Breast epithelium (tissue), 4 donors: ENCODE data around the gene BOLA2B. TPM values are rescaled to one million over a fixed set of nuclear protein-coding genes. Genes with fewer than 3 reads are reported as not detected.
A peak's percentile ranks its signal among the peaks of the same experiment; 100 is the strongest.
"Not testable (repeated sequence)": the region's sequence is repeated elsewhere in the genome, so short reads cannot be mapped to it uniquely, and the experiment has no call there.

Source experiments
- DNase-seq, 2 donors: peaks; one replicate each; pipeline ENCODE4 v3.0.0-alpha.2; 2019; ENCODE audit warnings: low spot score in 2 of 2
- H3K27ac ChIP-seq, 2 donors: fragments of 200-600 bp; sonication (generic) in 1 of 2; one replicate each; pipeline ENCODE4 v1.5.1; 2016 to 2019; ENCODE audit warnings: mild to moderate bottlenecking in 1 of 2
- H3K27me3 ChIP-seq, 2 donors: fragments of 200-600 bp; sonication (generic) in 1 of 2; one replicate each; pipeline versions ENCODE4 v1.5.1 to v1.6.0; 2017 to 2019; ENCODE audit warnings: control low read depth in 1 of 2, mild to moderate bottlenecking in 1 of 2
- H3K36me3 ChIP-seq: fragments of 200-600 bp; one replicate; pipeline ENCODE4 v1.5.1; 2019
- H3K4me1 ChIP-seq, 2 donors: fragments of 200-600 bp; sonication (generic); one replicate each; pipeline ENCODE4 v1.5.1; 2016 to 2019; ENCODE audit warnings: control low read depth in 1 of 2
- H3K4me3 ChIP-seq, 3 donors: fragments of 200-600 bp; sonication (generic); 1 replicate in 2 of 3; 2 replicates in 1 of 3; pipeline ENCODE4 v1.5.1; 2016 to 2019; ENCODE audit warnings: mild to moderate bottlenecking in 3 of 3, moderate library complexity in 2 of 3
- H3K9me3 ChIP-seq, 2 donors: fragments of 200-600 bp; sonication (generic) in 1 of 2; one replicate each; pipeline ENCODE4 v1.5.1; 2016 to 2019; ENCODE audit warnings: control low read depth in 1 of 2
- POLR2A ChIP-seq: fragments of 450-650 bp; IDR thresholded peaks from one replicate; pipeline ENCODE4 v1.6.1; 2016; ENCODE audit warnings: antibody characterized with exemption, mild to moderate bottlenecking, moderate library complexity
- POLR2AphosphoS5 ChIP-seq, 3 donors: sonication (generic); formaldehyde crosslinking; IDR thresholded peaks; one replicate each; pipeline ENCODE4 v1.6.1; 2017; ENCODE audit warnings: antibody characterized with exemption in 3 of 3
- intact Hi-C: fragments of 100-400 bp; cut with DNase I; formaldehyde crosslinking; loops from one replicate; pipeline ENCODE4 v1.15.1; 2023; ENCODE audit warnings: low total_unique reads
- total RNA-seq, 3 donors: library from RNA; depleted of rRNA; stranded (reverse); fragments of >200 nt; gene quantifications; one replicate each; pipeline ENCODE4 v1.1.0, GENCODE V29; 2016
- TF ChIP-seq, protein P1 (sequence below), 3 donors: fragments of 450-650 bp; IDR thresholded peaks; one replicate each; pipeline ENCODE4 v1.5.1; 2016 to 2017; ENCODE audit warnings: antibody characterized with exemption in 3 of 3, mild to moderate bottlenecking in 3 of 3, moderate library complexity in 3 of 3

BOLA2B gene
- total RNA-seq, 3 donors from 2014 or later: 125 to 267 (median 258) TPM

GRCh38 chr16:30191158-30191557 is 2.3 kb downstream of the BOLA2B start:
- H3K36me3 ChIP-seq, H3K27ac ChIP-seq, intact Hi-C loops, H3K4me3 ChIP-seq, H3K9me3 ChIP-seq, DNase-seq, H3K4me1 ChIP-seq, H3K27me3 ChIP-seq: not testable (repeated sequence)

- no peaks in the 10 kb centered on the region for H3K27me3 ChIP-seq
- H3K36me3 ChIP-seq: no peaks in the 10 kb centered on the region
- no peak overlapping the region for H3K4me3 ChIP-seq
- TF ChIP-seq POLR2A (no peak), POLR2AphosphoS5 (IDR thresholded peaks at IDR 0.05) (no peak)
- TF ChIP-seq, protein P1, sequence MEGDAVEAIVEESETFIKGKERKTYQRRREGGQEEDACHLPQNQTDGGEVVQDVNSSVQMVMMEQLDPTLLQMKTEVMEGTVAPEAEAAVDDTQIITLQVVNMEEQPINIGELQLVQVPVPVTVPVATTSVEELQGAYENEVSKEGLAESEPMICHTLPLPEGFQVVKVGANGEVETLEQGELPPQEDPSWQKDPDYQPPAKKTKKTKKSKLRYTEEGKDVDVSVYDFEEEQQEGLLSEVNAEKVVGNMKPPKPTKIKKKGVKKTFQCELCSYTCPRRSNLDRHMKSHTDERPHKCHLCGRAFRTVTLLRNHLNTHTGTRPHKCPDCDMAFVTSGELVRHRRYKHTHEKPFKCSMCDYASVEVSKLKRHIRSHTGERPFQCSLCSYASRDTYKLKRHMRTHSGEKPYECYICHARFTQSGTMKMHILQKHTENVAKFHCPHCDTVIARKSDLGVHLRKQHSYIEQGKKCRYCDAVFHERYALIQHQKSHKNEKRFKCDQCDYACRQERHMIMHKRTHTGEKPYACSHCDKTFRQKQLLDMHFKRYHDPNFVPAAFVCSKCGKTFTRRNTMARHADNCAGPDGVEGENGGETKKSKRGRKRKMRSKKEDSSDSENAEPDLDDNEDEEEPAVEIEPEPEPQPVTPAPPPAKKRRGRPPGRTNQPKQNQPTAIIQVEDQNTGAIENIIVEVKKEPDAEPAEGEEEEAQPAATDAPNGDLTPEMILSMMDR (IDR thresholded peaks at IDR 0.05): no peak
- intact Hi-C loops: no loop called here
- no peaks in the 10 kb centered on the region for H3K9me3 ChIP-seq
- H3K27ac ChIP-seq: no peak overlapping the region
- no peaks in the 10 kb centered on the region for H3K4me1 ChIP-seq
- DNase-seq: no peak
Measured at GRCh38 chr16:30187971-30188561, 5.4 kb downstream of the BOLA2B start.

- TF ChIP-seq, protein P1 (IDR thresholded peaks at IDR 0.05): no peak
- TF ChIP-seq POLR2A (no peak), POLR2AphosphoS5 (IDR thresholded peaks at IDR 0.05) (no peak)
- no peak for DNase-seq
- intact Hi-C loops: no loop called here
- H3K27ac ChIP-seq: no peak overlapping the region
- H3K4me3 ChIP-seq: no peak overlapping the region
- H3K9me3 ChIP-seq: no peaks in the 10 kb centered on the region
- H3K27me3 ChIP-seq: no peaks in the 10 kb centered on the region
- no peaks in the 10 kb centered on the region for H3K4me1 ChIP-seq
- H3K36me3 ChIP-seq: no peaks in the 10 kb centered on the region
Measured at GRCh38 chr16:30187556-30187865, 6.0 kb downstream of the BOLA2B start.

DNA sequence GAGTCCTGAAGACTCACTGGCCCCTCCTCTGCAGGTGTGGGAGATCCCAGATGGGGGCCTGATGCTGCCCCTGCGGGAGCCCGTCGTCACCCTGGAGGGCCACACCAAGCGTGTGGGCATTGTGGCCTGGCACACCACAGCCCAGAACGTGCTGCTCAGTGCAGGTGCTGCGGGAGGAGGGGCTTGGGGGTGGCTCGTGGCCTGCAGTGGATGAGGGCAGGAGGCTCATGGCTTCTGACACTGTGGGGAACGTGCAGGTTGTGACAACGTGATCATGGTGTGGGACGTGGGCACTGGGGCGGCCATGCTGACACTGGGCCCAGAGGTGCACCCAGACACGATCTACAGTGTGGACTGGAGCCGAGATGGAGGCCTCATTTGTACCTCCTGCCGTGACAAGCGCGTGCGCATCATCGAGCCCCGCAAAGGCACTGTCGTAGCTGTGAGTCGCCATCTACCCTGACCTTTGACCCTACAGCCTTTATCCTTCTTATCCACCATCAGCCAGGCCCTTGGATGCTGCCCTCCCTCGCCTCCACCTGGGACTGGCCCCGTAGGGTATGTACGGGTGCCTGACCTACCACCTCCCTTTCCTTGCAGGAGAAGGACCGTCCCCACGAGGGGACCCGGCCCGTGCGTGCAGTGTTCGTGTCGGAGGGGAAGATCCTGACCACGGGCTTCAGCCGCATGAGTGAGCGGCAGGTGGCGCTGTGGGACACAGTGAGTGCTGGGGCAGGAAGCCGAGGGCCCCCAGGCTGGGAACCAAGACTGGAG is 6.5 kb downstream of the BOLA2B start:
- Histone ChIP-seq H3K27ac (peak overlapping the region in 1 of 2 donors; percentile 3), H3K4me3 (no peak overlapping the region), H3K36me3 (no peaks in the 10 kb centered on the region), H3K4me1 (no peaks in the 10 kb centered on the region), H3K27me3 (no peaks in the 10 kb centered on the region), H3K9me3 (no peaks in the 10 kb centered on the region)
- DNase-seq: peak in 1 of 2 donors; percentile 41
- intact Hi-C loops: no loop called here
- TF ChIP-seq POLR2AphosphoS5 (IDR thresholded peaks at IDR 0.05) (no peak), POLR2A (no peak)
- TF ChIP-seq, protein P1 (IDR thresholded peaks at IDR 0.05): peak in 2 of 3 donors; percentile 52 to 69

- no peaks in the 10 kb centered on the region for H3K27me3 ChIP-seq
- peak overlapping the region in 1 of 3 donors; percentile 2 for H3K4me3 ChIP-seq
- H3K27ac ChIP-seq: peak overlapping the region in 1 of 2 donors; percentile 3
- H3K36me3 ChIP-seq: no peaks in the 10 kb centered on the region
- H3K4me1 ChIP-seq: no peaks in the 10 kb centered on the region
- intact Hi-C loops: no loop called here
- no peaks in the 10 kb centered on the region for H3K9me3 ChIP-seq
- TF ChIP-seq, protein P1 (IDR thresholded peaks at IDR 0.05): no peak
- TF ChIP-seq POLR2A (no peak), POLR2AphosphoS5 (IDR thresholded peaks at IDR 0.05) (no peak)
- no peak for DNase-seq
Measured at GRCh38 chr16:30186444-30186781, 7.1 kb downstream of the BOLA2B start.
